Gastroesophageal sphincter (tissue), 4 donors: ENCODE results near the gene SMIM15. TPM values are rescaled to one million over a fixed set of nuclear protein-coding genes. Genes with fewer than 3 reads are reported as not detected.

Experiments used
- ATAC-seq: fragments of 150-250 bp; one replicate; pipeline ENCODE4 v1.9.1; 2016; ENCODE audit warnings: mild to moderate bottlenecking, moderate library complexity
- H3K27ac ChIP-seq, 4 donors: fragments of 200-600 bp; sonication (generic) in 3 of 4; 1 replicate in 3 of 4; 2 replicates in 1 of 4; pipeline ENCODE4 v1.5.1; 2016 to 2019
- H3K27me3 ChIP-seq: fragments of 200-600 bp; sonication (generic); one replicate; pipeline ENCODE4 v1.5.1; 2019
- H3K36me3 ChIP-seq, 2 donors: fragments of 200-600 bp; sonication (generic); one replicate each; pipeline ENCODE4 v1.5.1; 2019; ENCODE audit warnings: control low read depth in 1 of 2
- H3K4me1 ChIP-seq, 3 donors: fragments of 200-600 bp; sonication (generic); 1 replicate in 2 of 3; 2 replicates in 1 of 3; pipeline ENCODE4 v1.5.1; 2016 to 2019; ENCODE audit warnings: control low read depth in 2 of 3
- H3K4me3 ChIP-seq, 2 donors: fragments of 200-600 bp; sonication (generic); one replicate each; pipeline ENCODE4 v1.5.1; 2019; ENCODE audit warnings: mild to moderate bottlenecking in 1 of 2, moderate library complexity in 1 of 2
- H3K9me3 ChIP-seq, 3 donors: fragments of 200-600 bp; sonication (generic); one replicate each; pipeline ENCODE4 v1.5.1; 2017 to 2019; ENCODE audit warnings: control low read depth in 2 of 3
- CTCF ChIP-seq, 4 experiments: fragments of 200-600 bp in 2 of 4; fragments of 450-650 bp in 2 of 4; sonication (generic) in 1 of 4; IDR thresholded peaks; one replicate each; pipeline ENCODE4 v1.5.1; 2017 to 2019; ENCODE audit warnings: antibody characterized with exemption in 4 of 4, mild to moderate bottlenecking in 2 of 4, moderate library complexity in 2 of 4
- EP300 ChIP-seq: sonication (generic); formaldehyde crosslinking; IDR thresholded peaks from one replicate; pipeline ENCODE4 v1.6.1; 2017; ENCODE audit warnings: antibody characterized with exemption, mild to moderate bottlenecking
- POLR2A ChIP-seq, 2 donors: fragments of 450-650 bp; IDR thresholded peaks; one replicate each; pipeline ENCODE4 v1.6.1; 2017; ENCODE audit warnings: antibody characterized with exemption in 2 of 2, mild to moderate bottlenecking in 2 of 2, moderate library complexity in 1 of 2
- POLR2AphosphoS5 ChIP-seq: sonication (generic); formaldehyde crosslinking; IDR thresholded peaks from one replicate; pipeline ENCODE4 v1.6.1; 2017; ENCODE audit warnings: antibody characterized with exemption
- WGBS, 2 donors: methylation state at CpG; one replicate each; pipeline ENCODE4 v1.1.5; 2018; ENCODE audit warnings: low coverage in 1 of 2; 5-methylcytosine and 5-hydroxymethylcytosine counted together
- total RNA-seq, 4 donors: library from RNA; depleted of rRNA; stranded (reverse); fragments of >200 nt; gene quantifications; one replicate each; pipeline ENCODE4 v1.1.0, GENCODE V29; 2016

The SMIM15 gene
- total RNA-seq, 4 donors from 2014 or later = 20.7 to 32.2 (median 21.3) TPM

GRCh38 chr5:61176631-61177030 is 14.4 kb upstream of the SMIM15 start:
- no peak for TF ChIP-seq CTCF (IDR thresholded peaks at IDR 0.05)
- TF ChIP-seq POLR2A (IDR thresholded peaks at IDR 0.05) = no peak
- no peak for TF ChIP-seq EP300
- TF ChIP-seq POLR2AphosphoS5 = no peak
- 89 to 100% methylated on average over 1 to 3 of the region's 3 CpGs for WGBS, 2 donors

GRCh38 chr5:61171479-61171878 is 9.2 kb upstream of the SMIM15 start:
- WGBS, 2 donors = 100% methylated on average over 1 of the region's 1 CpG
- no peaks in the 10 kb centered on the region for H3K9me3 ChIP-seq
- no peak for ATAC-seq
- H3K36me3 ChIP-seq = no peaks in the 10 kb centered on the region
- H3K27ac ChIP-seq = no peak overlapping the region
- TF ChIP-seq POLR2A (IDR thresholded peaks at IDR 0.05) (no peak), POLR2AphosphoS5 (no peak), CTCF (IDR thresholded peaks at IDR 0.05) (no peak), EP300 (no peak)
- H3K4me3 ChIP-seq = no peak overlapping the region
- H3K27me3 ChIP-seq = no peaks in the 10 kb centered on the region
- peaks cover 0 to 3% (median 0%) of the 10 kb centered on the region in 3 donors for H3K4me1 ChIP-seq

More at GRCh38 chr5:61176631-61177030, 14.4 kb upstream of the SMIM15 start:
- no peak overlapping the region for H3K4me3 ChIP-seq
- H3K27ac ChIP-seq = no peak overlapping the region
- ATAC-seq = no peak
- H3K4me1 ChIP-seq = peaks cover 0 to 6% (median 0%) of the 10 kb centered on the region in 3 donors
- H3K9me3 ChIP-seq = no peaks in the 10 kb centered on the region
- H3K27me3 ChIP-seq = no peaks in the 10 kb centered on the region
- H3K36me3 ChIP-seq = no peaks in the 10 kb centered on the region

- ATAC-seq = no peak
- 84 to 99% methylated on average over 6 to 8 of the region's 8 CpGs for WGBS, 2 donors
Observed at GRCh38 chr5:61168951-61169350, 6.7 kb upstream of the SMIM15 start.

GRCh38 chr5:61167382-61167781 is 5.1 kb upstream of the SMIM15 start:
- peak in 2 of 4 experiments; percentile 8 to 44 for TF ChIP-seq CTCF (IDR thresholded peaks at IDR 0.05)
- no peak for TF ChIP-seq POLR2A (IDR thresholded peaks at IDR 0.05)
- no peak overlapping the region for H3K4me3 ChIP-seq
- no peaks in the 10 kb centered on the region for H3K9me3 ChIP-seq
- H3K4me1 ChIP-seq = peaks cover 0 to 20% (median 0%) of the 10 kb centered on the region in 3 donors
- 52 to 62% methylated on average over 3 to 4 of the region's 4 CpGs for WGBS, 2 donors
- no peaks in the 10 kb centered on the region for H3K36me3 ChIP-seq
- H3K27me3 ChIP-seq = no peaks in the 10 kb centered on the region
- H3K27ac ChIP-seq = no peak overlapping the region
- ATAC-seq = no peak

More at GRCh38 chr5:61168951-61169350, 6.7 kb upstream of the SMIM15 start:
- no peaks in the 10 kb centered on the region for H3K27me3 ChIP-seq
- no peak for TF ChIP-seq POLR2AphosphoS5
- TF ChIP-seq POLR2A (IDR thresholded peaks at IDR 0.05) = no peak
- no peak for TF ChIP-seq CTCF (IDR thresholded peaks at IDR 0.05)
- TF ChIP-seq EP300 = no peak
- peaks cover 0 to 9% (median 0%) of the 10 kb centered on the region in 3 donors for H3K4me1 ChIP-seq
- no peaks in the 10 kb centered on the region for H3K9me3 ChIP-seq
- no peak overlapping the region for H3K27ac ChIP-seq
- no peaks in the 10 kb centered on the region for H3K36me3 ChIP-seq
- H3K4me3 ChIP-seq = no peak overlapping the region

- TF ChIP-seq POLR2A (IDR thresholded peaks at IDR 0.05) = no peak
- TF ChIP-seq POLR2AphosphoS5 = no peak
- TF ChIP-seq EP300 = no peak
- no peak for TF ChIP-seq CTCF (IDR thresholded peaks at IDR 0.05)
- 75 to 96% methylated on average over 1 to 10 of the region's 13 CpGs for WGBS, 2 donors
- Histone ChIP-seq H3K27ac (no peak overlapping the region), H3K4me3 (no peak overlapping the region), H3K9me3 (no peaks in the 10 kb centered on the region), H3K4me1 (peaks cover 3 to 44% (median 3%) of the 10 kb centered on the region in 3 donors), H3K36me3 (peaks cover 4 to 19% of the 10 kb centered on the region in 2 donors), H3K27me3 (no peaks in the 10 kb centered on the region)
- no peak for ATAC-seq
Observed at GRCh38 chr5:61163905-61164304, 1.6 kb upstream of the SMIM15 start.
